NCI-H460 (cell line): ENCODE measurements around the gene MYH14. TPM values are rescaled to one million over a fixed set of nuclear protein-coding genes. Genes with fewer than 3 reads are reported as not detected.
"Not testable (repeated sequence)": the region's sequence is repeated elsewhere in the genome, so short reads cannot be mapped to it uniquely, and the experiment has no call there.

ENCODE experiments used
- DNase-seq: peaks from one replicate; pipeline ENCODE4 v3.0.0-alpha.2; 2016; ENCODE audit warnings: low read depth; ENCODE audit errors: extremely low read depth
- total RNA-seq: library from RNA; depleted of rRNA; stranded (reverse); fragments of >200 nt; shearing (Covaris generic); gene quantifications from 2 replicates; pipeline ENCODE4 v1.2.3, GENCODE V29; 2014

Gene MYH14
- total RNA-seq, 1 experiment from 2014 or later = 3.0 TPM

GRCh38 chr19:50328873-50329145, 125.4 kb downstream of the MYH14 start:
- no peak for DNase-seq

GRCh38 chr19:50329146-50329925, 125.9 kb downstream of the MYH14 start, which contains the start of gene KCNC3:
Gene KCNC3 (minus strand): TSS chr19:50329377. CDS start chr19:50329082, 295 bp downstream.
- peak; percentile 98 for DNase-seq

- DNase-seq = not testable (repeated sequence)
Observed at GRCh38 chr19:50329926-50330294, 126.5 kb downstream of the MYH14 start.

- peak; percentile 57 for DNase-seq
Observed at GRCh38 chr19:50330365-50331078, 127.1 kb downstream of the MYH14 start.

GRCh38 chr19:50331221-50331993, 128.0 kb downstream of the MYH14 start:
- DNase-seq = no peak

GRCh38 chr19:50331994-50332243, 128.5 kb downstream of the MYH14 start:
- DNase-seq = no peak

GRCh38 chr19:50332244-50333038, 129.0 kb downstream of the MYH14 start:
- no peak for DNase-seq

- DNase-seq = peak; percentile 81
Observed at GRCh38 chr19:50333235-50333736, 129.9 kb downstream of the MYH14 start.

GRCh38 chr19:50333737-50334617, 130.6 kb downstream of the MYH14 start:
- no peak for DNase-seq

GRCh38 chr19:50334741-50335421, 131.5 kb downstream of the MYH14 start:
- DNase-seq = no peak

GRCh38 chr19:50337031-50337430, 133.6 kb downstream of the MYH14 start:
- DNase-seq = not testable (repeated sequence)

- DNase-seq = no peak
Observed at GRCh38 chr19:50340331-50340730, 136.9 kb downstream of the MYH14 start.

GRCh38 chr19:50341091-50341564, 137.7 kb downstream of the MYH14 start:
- no peak for DNase-seq

GRCh38 chr19:50344661-50345318, 141.4 kb downstream of the MYH14 start:
- DNase-seq = no peak

GRCh38 chr19:50347089-50347581, 143.7 kb downstream of the MYH14 start:
- not testable (repeated sequence) for DNase-seq

- DNase-seq = no peak
Observed at GRCh38 chr19:50349277-50350057, 146.0 kb downstream of the MYH14 start.

GRCh38 chr19:50352242-50352641, 148.8 kb downstream of the MYH14 start:
- DNase-seq = no peak
